GM21723 (cell line): ENCODE results near the gene TREH.
A peak's percentile ranks its signal among the peaks of the same experiment; 100 is the strongest.
"Not testable (repeated sequence)": the region's sequence is repeated elsewhere in the genome, so short reads cannot be mapped to it uniquely, and the experiment has no call there.

ENCODE experiments used
- ATAC-seq: cut with Tn5 transposase; IDR thresholded peaks from one replicate; pipeline ENCODE4 v1.9.1; 2021; ENCODE audit warnings: mild to moderate bottlenecking, moderate library complexity; ENCODE audit not compliant: unreplicated experiment

Gene TREH, protein sequence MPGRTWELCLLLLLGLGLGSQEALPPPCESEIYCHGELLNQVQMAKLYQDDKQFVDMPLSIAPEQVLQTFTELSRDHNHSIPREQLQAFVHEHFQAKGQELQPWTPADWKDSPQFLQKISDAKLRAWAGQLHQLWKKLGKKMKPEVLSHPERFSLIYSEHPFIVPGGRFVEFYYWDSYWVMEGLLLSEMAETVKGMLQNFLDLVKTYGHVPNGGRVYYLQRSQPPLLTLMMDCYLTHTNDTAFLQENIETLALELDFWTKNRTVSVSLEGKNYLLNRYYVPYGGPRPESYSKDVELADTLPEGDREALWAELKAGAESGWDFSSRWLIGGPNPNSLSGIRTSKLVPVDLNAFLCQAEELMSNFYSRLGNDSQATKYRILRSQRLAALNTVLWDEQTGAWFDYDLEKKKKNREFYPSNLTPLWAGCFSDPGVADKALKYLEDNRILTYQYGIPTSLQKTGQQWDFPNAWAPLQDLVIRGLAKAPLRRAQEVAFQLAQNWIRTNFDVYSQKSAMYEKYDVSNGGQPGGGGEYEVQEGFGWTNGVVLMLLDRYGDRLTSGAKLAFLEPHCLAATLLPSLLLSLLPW

GRCh38 chr11:118679483-118679882, at the start of gene TREH:
TSS of gene TREH (minus strand) at chr11:118679650. CDS start at chr11:118679627, 23 bp downstream.
- no peak for ATAC-seq

GRCh38 chr11:118728112-118728511, 48.7 kb upstream of the TREH start:
- not testable (repeated sequence) for ATAC-seq

DNA sequence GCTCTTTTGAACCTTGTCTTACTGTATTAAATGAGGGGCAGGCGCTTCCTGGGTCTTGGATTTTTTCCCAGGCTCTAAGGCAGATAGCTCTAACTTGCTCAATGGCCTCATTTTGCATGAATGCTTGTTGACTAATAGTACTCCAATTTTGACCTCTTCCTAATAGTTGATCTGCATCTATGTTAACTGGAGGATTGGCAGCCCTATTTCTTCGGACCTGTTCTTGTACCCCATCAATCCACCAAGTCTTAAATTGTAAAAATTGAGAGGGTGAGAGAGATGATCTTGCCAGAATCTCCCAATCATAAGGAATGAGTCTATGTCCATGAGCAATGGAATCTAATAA, 48.2 kb upstream of the TREH start:
- ATAC-seq: not testable (repeated sequence)

GRCh38 chr11:118727001-118727720, 47.7 kb upstream of the TREH start:
- ATAC-seq: not testable (repeated sequence)

- ATAC-seq: not testable (repeated sequence)
Measured at GRCh38 chr11:118721478-118722015, 42.1 kb upstream of the TREH start.

- ATAC-seq: not testable (repeated sequence)
Measured at GRCh38 chr11:118720740-118721139, 41.3 kb upstream of the TREH start.

- ATAC-seq: not testable (repeated sequence)
Measured at GRCh38 chr11:118720078-118720477, 40.6 kb upstream of the TREH start.

DNA sequence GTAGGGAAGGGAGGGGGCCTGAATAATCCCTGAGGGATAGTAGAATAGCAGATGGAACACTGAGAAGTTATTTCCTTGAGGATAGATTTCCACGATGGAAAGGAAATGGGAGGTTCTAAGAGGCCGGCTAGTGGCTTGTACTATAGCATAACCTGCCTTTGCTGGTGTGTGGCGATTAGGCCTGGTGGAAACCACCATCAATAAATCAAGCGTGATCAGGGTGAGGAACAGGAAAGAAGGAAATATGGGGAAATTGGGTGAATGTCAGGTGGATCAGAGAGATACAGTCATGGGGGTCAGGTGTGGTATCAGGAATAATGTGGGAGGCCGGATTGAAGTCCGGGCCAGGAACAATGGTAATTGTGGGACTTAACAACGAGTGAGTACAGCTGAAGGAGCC, 39.1 kb upstream of the TREH start:
- not testable (repeated sequence) for ATAC-seq

GRCh38 chr11:118717733-118718132, 38.3 kb upstream of the TREH start:
- ATAC-seq: not testable (repeated sequence)

DNA sequence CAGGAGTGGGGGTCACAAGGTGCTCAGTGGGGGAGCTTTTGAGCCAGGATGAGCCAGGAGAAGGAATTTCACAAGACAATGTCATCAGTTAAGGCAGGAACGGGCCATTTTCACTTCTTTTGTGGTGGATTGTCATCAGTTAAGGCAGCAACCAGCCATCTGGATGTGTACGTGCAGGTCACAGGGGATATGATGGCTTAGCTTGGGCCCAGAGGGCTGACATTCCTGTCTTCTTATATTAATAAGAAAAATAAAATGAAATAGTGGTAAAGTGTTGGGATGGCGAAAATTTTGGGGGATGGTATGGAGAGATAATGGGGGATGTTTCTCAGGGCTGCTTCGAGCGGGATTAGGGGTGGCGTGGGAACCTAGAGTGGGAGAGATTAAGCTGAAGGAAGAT, 37.8 kb upstream of the TREH start:
- not testable (repeated sequence) for ATAC-seq

DNA sequence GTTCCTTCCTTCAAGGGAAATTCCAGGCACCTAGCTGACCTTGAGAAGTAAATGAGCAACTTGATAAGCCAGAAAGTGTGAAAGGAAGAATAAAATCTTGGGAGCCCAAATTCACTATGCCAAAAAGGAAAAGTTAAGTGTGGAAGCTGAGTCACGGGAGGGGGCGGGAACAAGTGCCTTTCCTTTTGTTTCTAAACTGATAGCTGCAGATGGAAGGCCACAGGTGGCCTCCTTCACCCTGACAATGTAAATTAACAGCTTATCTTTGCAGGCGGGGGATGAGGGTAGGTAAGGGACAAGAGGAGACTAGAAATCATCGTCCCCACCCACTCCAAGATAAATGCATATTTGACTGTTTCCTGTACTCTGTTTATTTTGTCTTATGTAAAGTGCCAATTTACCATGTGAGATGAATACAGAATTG, 36.4 kb upstream of the TREH start:
- ATAC-seq: no peak

GRCh38 chr11:118715245-118715831, 35.9 kb upstream of the TREH start:
- ATAC-seq: peak; percentile 91

DNA sequence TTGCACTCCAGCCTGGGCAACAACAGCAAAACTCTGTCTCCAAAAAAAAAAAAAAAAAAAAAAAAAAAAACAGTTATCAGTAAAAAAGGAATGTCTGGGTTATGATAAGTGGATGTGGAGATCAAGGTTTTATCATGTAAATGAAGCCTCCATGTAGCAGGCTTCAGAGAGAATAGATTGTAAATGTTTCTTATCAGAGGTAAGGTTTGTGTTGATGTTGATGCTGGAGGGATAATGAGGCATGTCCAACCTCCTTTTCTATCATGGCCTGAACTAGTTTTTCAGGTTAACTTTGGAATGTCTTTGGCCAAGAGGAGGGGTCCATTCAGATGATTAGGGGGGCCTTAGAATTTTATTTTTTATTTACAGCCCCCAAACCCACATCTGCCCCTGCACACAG, 35.4 kb upstream of the TREH start:
- no peak for ATAC-seq

- not testable (repeated sequence) for ATAC-seq
Measured at GRCh38 chr11:118714416-118714815, 35.0 kb upstream of the TREH start.

- no peak for ATAC-seq
Measured at GRCh38 chr11:118708296-118708695, 28.8 kb upstream of the TREH start.

GRCh38 chr11:118706546-118706825, 27.0 kb upstream of the TREH start:
- ATAC-seq: no peak

- no peak for ATAC-seq
Measured at GRCh38 chr11:118705791-118706545, 26.5 kb upstream of the TREH start.

- no peak for ATAC-seq
Measured at GRCh38 chr11:118705111-118705741, 25.8 kb upstream of the TREH start.

- ATAC-seq: no peak
Measured at GRCh38 chr11:118703563-118704106, 24.2 kb upstream of the TREH start.
